Measurements from ENCODE around the gene ATP13A3. TPM values are rescaled to one million over a fixed set of nuclear protein-coding genes. Genes with fewer than 3 reads are reported as not detected.

Gene ATP13A3
- total RNA-seq, 4 donors from 2014 or later: 106 to 157 (median 128) TPM

GRCh38 chr3:194507571-194507970, 20.8 kb upstream of the ATP13A3 start:
- H3K27me3 ChIP-seq: no peaks in the 10 kb centered on the region
- H3K4me3 ChIP-seq: no peak overlapping the region
- no peak for ATAC-seq
- H3K9me3 ChIP-seq: no peaks in the 10 kb centered on the region
- 81 to 89% methylated on average over 9 to 12 of the region's 12 CpGs for WGBS, 2 donors (ENCODE audit: low coverage in 1 of 2)
- no peaks in the 10 kb centered on the region for H3K36me3 ChIP-seq
- TF ChIP-seq EP300 (IDR thresholded peaks at IDR 0.05) (no peak), POLR2A (IDR thresholded peaks at IDR 0.05) (no peak), POLR2AphosphoS5 (IDR thresholded peaks at IDR 0.05) (no peak), CTCF (IDR thresholded peaks at IDR 0.05) (no peak)
- no peak overlapping the region for H3K27ac ChIP-seq
- H3K4me1 ChIP-seq: no peaks in the 10 kb centered on the region

GRCh38 chr3:194505791-194506415, 19.1 kb upstream of the ATP13A3 start:
- H3K4me3 ChIP-seq: no peak overlapping the region
- no peaks in the 10 kb centered on the region for H3K36me3 ChIP-seq
- no peaks in the 10 kb centered on the region for H3K27me3 ChIP-seq
- ATAC-seq: no peak
- no peaks in the 10 kb centered on the region for H3K9me3 ChIP-seq
- no peaks in the 10 kb centered on the region for H3K4me1 ChIP-seq
- TF ChIP-seq EP300 (IDR thresholded peaks at IDR 0.05) (no peak), CTCF (IDR thresholded peaks at IDR 0.05) (no peak), POLR2A (IDR thresholded peaks at IDR 0.05) (no peak), POLR2AphosphoS5 (IDR thresholded peaks at IDR 0.05) (no peak)
- 72 to 73% methylated on average over 5 of the region's 5 CpGs for WGBS, 2 donors (ENCODE audit: low coverage in 1 of 2)
- H3K27ac ChIP-seq: no peak overlapping the region

DNA sequence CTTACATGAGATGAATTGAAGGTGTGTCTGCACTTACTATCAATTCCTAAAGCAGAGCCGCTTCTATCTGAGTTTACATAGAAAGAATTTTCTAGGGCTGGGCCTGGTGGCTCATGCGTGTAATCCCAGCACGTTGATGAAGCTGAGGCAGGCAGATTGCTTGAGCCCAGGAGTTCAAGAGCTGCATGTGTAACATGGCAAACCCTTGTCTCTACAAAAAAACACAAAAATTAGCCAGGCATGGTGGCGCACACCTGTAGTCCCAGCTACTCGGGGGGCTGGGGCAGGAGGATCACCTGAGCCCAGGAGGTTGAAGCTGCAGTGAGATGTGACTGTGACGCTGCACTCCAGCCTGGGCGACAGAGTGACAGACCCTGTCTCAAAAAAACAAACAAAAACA, 18.1 kb upstream of the ATP13A3 start:
- Histone ChIP-seq H3K27me3 (no peaks in the 10 kb centered on the region), H3K4me1 (no peaks in the 10 kb centered on the region), H3K36me3 (no peaks in the 10 kb centered on the region), H3K27ac (no peak overlapping the region), H3K4me3 (no peak overlapping the region), H3K9me3 (no peaks in the 10 kb centered on the region)
- no peak for ATAC-seq
- WGBS, 2 donors (ENCODE audit: low coverage in 1 of 2): 92 to 100% methylated on average over 3 to 5 of the region's 7 CpGs
- TF ChIP-seq POLR2AphosphoS5 (IDR thresholded peaks at IDR 0.05) (no peak), EP300 (IDR thresholded peaks at IDR 0.05) (no peak), POLR2A (IDR thresholded peaks at IDR 0.05) (no peak)

GRCh38 chr3:194504146-194504545, 17.3 kb upstream of the ATP13A3 start:
- WGBS, 2 donors (ENCODE audit: low coverage in 1 of 2): 100% methylated on average over 1 of the region's 2 CpGs; no CpG with 5 or more reads in 1 of the 2 donors
- no peak for ATAC-seq
- H3K9me3 ChIP-seq: no peaks in the 10 kb centered on the region

GRCh38 chr3:194503081-194503531, 16.3 kb upstream of the ATP13A3 start:
- Histone ChIP-seq H3K4me1 (peaks cover 0 to 1% (median 0%) of the 10 kb centered on the region in 3 donors), H3K9me3 (no peaks in the 10 kb centered on the region), H3K4me3 (no peak overlapping the region), H3K27me3 (no peaks in the 10 kb centered on the region), H3K27ac (no peak overlapping the region), H3K36me3 (no peaks in the 10 kb centered on the region)
- ATAC-seq: no peak
- TF ChIP-seq POLR2AphosphoS5 (IDR thresholded peaks at IDR 0.05) (no peak), EP300 (IDR thresholded peaks at IDR 0.05) (no peak), CTCF (IDR thresholded peaks at IDR 0.05) (no peak), POLR2A (IDR thresholded peaks at IDR 0.05) (no peak)
- 85 to 96% methylated on average over 2 of the region's 2 CpGs for WGBS, 2 donors (ENCODE audit: low coverage in 1 of 2)

More at GRCh38 chr3:194504146-194504545, 17.3 kb upstream of the ATP13A3 start:
- TF ChIP-seq CTCF (IDR thresholded peaks at IDR 0.05): no peak
- no peak for TF ChIP-seq EP300 (IDR thresholded peaks at IDR 0.05)
- no peak for TF ChIP-seq POLR2AphosphoS5 (IDR thresholded peaks at IDR 0.05)
- no peak for TF ChIP-seq POLR2A (IDR thresholded peaks at IDR 0.05)
- H3K36me3 ChIP-seq: no peaks in the 10 kb centered on the region
- no peaks in the 10 kb centered on the region for H3K4me1 ChIP-seq
- no peak overlapping the region for H3K27ac ChIP-seq
- no peaks in the 10 kb centered on the region for H3K27me3 ChIP-seq
- H3K4me3 ChIP-seq: no peak overlapping the region

All from gastroesophageal sphincter (tissue), 4 donors.